ENCODE data around the gene SMARCC1.

DNA sequence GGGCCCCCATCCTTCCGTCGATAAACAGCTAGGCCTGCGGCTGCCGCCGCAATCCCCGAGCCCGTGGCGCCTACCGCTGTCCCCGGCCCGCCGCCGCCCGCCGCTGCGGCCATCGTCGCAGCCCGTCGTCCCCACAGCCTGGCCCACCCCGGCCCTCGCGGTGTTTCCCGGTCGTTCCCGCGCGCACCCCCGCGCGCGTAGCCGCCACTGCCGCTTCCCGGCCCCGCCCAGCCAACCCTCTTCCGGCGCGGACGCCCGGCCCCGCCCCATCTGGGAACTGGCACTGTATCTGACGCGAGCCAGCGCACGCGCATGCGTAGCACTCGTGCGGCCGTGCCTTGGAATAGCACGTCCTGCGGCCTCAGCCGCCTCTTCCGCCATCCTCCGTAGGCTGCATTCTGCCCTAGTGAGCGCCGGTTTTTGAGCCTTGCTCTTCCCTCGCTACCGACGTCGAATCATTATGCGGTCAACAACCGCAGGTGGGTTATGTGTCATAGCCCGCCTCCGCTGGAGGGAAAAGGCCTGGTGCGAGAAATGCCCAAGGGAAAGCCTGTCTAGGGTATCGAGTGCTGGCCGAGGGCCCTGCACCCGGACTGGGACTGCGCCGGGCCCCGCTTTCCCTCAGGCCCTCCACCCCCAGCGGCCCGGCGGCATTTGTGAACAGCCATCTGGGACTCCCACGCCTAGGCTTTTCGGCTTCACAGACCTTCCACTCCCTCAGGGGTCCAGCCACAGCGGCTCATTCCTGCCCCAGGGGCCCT lies at the start of gene SMARCC1:
- TF ChIP-seq EZH2phosphoT487 (IDR thresholded peaks at IDR 0.05; ENCODE audit: low read length) (no peak), EZH2 (optimal IDR thresholded peaks at IDR 0.05; ENCODE audit: low read depth, low read length) (no peak)
- TF ChIP-seq, protein P1, sequence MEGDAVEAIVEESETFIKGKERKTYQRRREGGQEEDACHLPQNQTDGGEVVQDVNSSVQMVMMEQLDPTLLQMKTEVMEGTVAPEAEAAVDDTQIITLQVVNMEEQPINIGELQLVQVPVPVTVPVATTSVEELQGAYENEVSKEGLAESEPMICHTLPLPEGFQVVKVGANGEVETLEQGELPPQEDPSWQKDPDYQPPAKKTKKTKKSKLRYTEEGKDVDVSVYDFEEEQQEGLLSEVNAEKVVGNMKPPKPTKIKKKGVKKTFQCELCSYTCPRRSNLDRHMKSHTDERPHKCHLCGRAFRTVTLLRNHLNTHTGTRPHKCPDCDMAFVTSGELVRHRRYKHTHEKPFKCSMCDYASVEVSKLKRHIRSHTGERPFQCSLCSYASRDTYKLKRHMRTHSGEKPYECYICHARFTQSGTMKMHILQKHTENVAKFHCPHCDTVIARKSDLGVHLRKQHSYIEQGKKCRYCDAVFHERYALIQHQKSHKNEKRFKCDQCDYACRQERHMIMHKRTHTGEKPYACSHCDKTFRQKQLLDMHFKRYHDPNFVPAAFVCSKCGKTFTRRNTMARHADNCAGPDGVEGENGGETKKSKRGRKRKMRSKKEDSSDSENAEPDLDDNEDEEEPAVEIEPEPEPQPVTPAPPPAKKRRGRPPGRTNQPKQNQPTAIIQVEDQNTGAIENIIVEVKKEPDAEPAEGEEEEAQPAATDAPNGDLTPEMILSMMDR (IDR thresholded peaks at IDR 0.05; ENCODE audit: low read length) = no peak
